ENCODE results near the gene IL12B. TPM values are rescaled to one million over a fixed set of nuclear protein-coding genes. Genes with fewer than 3 reads are reported as not detected.
"Not testable (repeated sequence)": the region's sequence is repeated elsewhere in the genome, so short reads cannot be mapped to it uniquely, and the experiment has no call there.

Gene IL12B
- total RNA-seq, 1 experiment from 2014 or later, result not detected

DNA sequence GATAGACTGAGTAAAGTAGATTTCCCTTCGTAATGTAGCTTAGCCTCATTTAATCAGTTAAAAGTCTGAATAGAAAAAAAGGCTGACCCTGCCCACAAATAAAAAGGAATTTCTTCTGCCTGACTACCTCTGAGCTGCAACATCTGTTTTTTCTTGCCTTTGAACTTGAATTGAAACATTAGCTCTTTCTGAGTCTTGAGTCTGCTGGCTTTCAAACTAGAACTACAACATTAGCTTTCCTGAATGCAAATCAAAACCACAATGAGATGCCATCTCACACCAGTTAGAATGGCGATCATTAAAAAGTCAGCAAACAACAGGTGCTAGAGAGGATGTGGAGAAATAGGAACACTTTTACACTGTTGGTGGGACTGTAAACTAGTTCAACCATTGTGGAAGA lies 19.9 kb upstream of the IL12B start:
- H3K27ac Mint-ChIP-seq (ENCODE audit: unreplicated experiment); H3K4me1 Mint-ChIP-seq (ENCODE audit: low read depth, unreplicated experiment); BruUV-seq (replicated peaks); H3K36me3 Mint-ChIP-seq (ENCODE audit: insufficient read depth, unreplicated experiment); H3K9me3 Mint-ChIP-seq (ENCODE audit: unreplicated experiment); H3K4me3 ChIP-seq (ENCODE audit: low read depth, low read length); H3K9me3 ChIP-seq; H3K36me3 ChIP-seq (ENCODE audit: control insufficient read depth, insufficient read depth, low read length); intact Hi-C loops (cut with micrococcal nuclease; ENCODE audit: unreplicated experiment); H3K27me3 ChIP-seq (replicated peaks; ENCODE audit: control insufficient read depth, insufficient read depth, low read length); POLR2A ChIA-PET; H3K4me1 ChIP-seq; DNase-seq; H3K4me3 Mint-ChIP-seq (ENCODE audit: unreplicated experiment): not testable (repeated sequence)
- CTCF ChIA-PET, result interaction anchor here (0.7 kb wide), 1 partner anchor 140 kb away, joined by 8 read pairs; no protein-coding TSS in a partner anchor
- H3K27me3 Mint-ChIP-seq (ENCODE audit: insufficient read depth, unreplicated experiment), result peaks cover 18% of the 10 kb centered on the region

- H3K4me3 Mint-ChIP-seq (ENCODE audit: unreplicated experiment), result no peak overlapping the region
- no peaks in the 10 kb centered on the region for H3K36me3 Mint-ChIP-seq (ENCODE audit: insufficient read depth, unreplicated experiment)
- H3K9me3 ChIP-seq, result no peaks in the 10 kb centered on the region
- no peaks in the 10 kb centered on the region; the same call in 1 of the 2 replicates for H3K27me3 ChIP-seq (replicated peaks; ENCODE audit: control insufficient read depth, insufficient read depth, low read length)
- intact Hi-C loops (cut with micrococcal nuclease; ENCODE audit: unreplicated experiment), result no loop called here
- TF ChIP-seq CTCF (IDR thresholded peaks at IDR 0.05; ENCODE audit: insufficient read depth in 1 of 2, low read depth in 1 of 2, low read length in 1 of 2, severe bottlenecking in 1 of 2, unreplicated experiment in 1 of 2), result no peak
- H3K27me3 Mint-ChIP-seq (ENCODE audit: insufficient read depth, unreplicated experiment), result peaks cover 30% of the 10 kb centered on the region
- H3K9me3 Mint-ChIP-seq (ENCODE audit: unreplicated experiment), result peaks cover 9% of the 10 kb centered on the region
- no peak for DNase-seq
- no peaks in the 10 kb centered on the region for H3K36me3 ChIP-seq (ENCODE audit: control insufficient read depth, insufficient read depth, low read length)
- no peak overlapping the region for H3K4me3 ChIP-seq (ENCODE audit: low read depth, low read length)
- BruUV-seq (replicated peaks), result no TSS peak
- CTCF ChIA-PET, result no interaction called here
- H3K4me1 Mint-ChIP-seq (ENCODE audit: low read depth, unreplicated experiment), result no peaks in the 10 kb centered on the region
- POLR2A ChIA-PET, result no interaction called here
- H3K27ac Mint-ChIP-seq (ENCODE audit: unreplicated experiment), result no peak overlapping the region
- no peaks in the 10 kb centered on the region for H3K4me1 ChIP-seq
These were observed 15.6 kb upstream of the IL12B start for GRCh38 chr5:159345861-159346260.

GRCh38 chr5:159345336-159345735 lies 15.0 kb upstream of the IL12B start:
- Histone ChIP-seq H3K4me1 (no peaks in the 10 kb centered on the region), H3K36me3 (ENCODE audit: control insufficient read depth, insufficient read depth, low read length) (no peaks in the 10 kb centered on the region), H3K27me3 (replicated peaks; ENCODE audit: control insufficient read depth, insufficient read depth, low read length) (no peaks in the 10 kb centered on the region; the same call in 1 of the 2 replicates), H3K9me3 (no peaks in the 10 kb centered on the region), H3K4me3 (ENCODE audit: low read depth, low read length) (no peak overlapping the region)
- ChIA-PET POLR2A (no interaction called here), CTCF (no interaction called here)
- Mint-ChIP-seq H3K27me3 (ENCODE audit: insufficient read depth, unreplicated experiment) (peaks cover 30% of the 10 kb centered on the region), H3K27ac (ENCODE audit: unreplicated experiment) (no peak overlapping the region), H3K36me3 (ENCODE audit: insufficient read depth, unreplicated experiment) (no peaks in the 10 kb centered on the region), H3K9me3 (ENCODE audit: unreplicated experiment) (peaks cover 9% of the 10 kb centered on the region), H3K4me3 (ENCODE audit: unreplicated experiment) (no peak overlapping the region), H3K4me1 (ENCODE audit: low read depth, unreplicated experiment) (no peaks in the 10 kb centered on the region)
- DNase-seq, result no peak
- no peak for TF ChIP-seq CTCF (IDR thresholded peaks at IDR 0.05; ENCODE audit: insufficient read depth in 1 of 2, low read depth in 1 of 2, low read length in 1 of 2, severe bottlenecking in 1 of 2, unreplicated experiment in 1 of 2)
- BruUV-seq (replicated peaks), result no TSS peak
- intact Hi-C loops (cut with micrococcal nuclease; ENCODE audit: unreplicated experiment), result no loop called here

Data from Caco-2 (cell line).